HG02943 (cell line): ENCODE data around the gene STK36.

Experiments used
- ATAC-seq: cut with Tn5 transposase; IDR thresholded peaks from one replicate; pipeline ENCODE4 v1.9.1; 2021; ENCODE audit warnings: mild to moderate bottlenecking, low read depth, moderate library complexity; ENCODE audit not compliant: unreplicated experiment

STK36 gene

GRCh38 chr2:218713922-218714321, 42.0 kb downstream of the STK36 start:
- no peak for ATAC-seq

- ATAC-seq = no peak
Observed at GRCh38 chr2:218716070-218716469, 44.2 kb downstream of the STK36 start.

DNA sequence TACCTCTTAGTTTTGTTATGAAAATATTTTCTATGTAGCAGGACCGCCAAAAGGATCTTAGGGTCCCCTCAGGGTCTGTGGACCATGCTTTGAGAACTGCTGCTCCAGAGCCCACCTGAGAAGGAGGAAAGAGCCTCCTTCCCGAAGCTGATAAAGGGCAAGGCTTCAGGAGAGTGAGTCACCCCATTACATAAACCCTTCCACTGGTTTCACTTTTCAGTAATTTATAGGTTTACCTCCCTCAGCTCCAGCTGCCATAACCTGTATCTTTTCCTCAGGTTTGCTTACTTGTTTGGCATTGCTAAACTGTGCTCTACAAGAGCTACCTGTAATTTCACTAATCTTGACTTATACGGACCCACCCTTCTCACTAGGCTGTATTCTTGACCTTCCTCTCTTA, 45.4 kb downstream of the STK36 start:
- ATAC-seq = no peak

DNA sequence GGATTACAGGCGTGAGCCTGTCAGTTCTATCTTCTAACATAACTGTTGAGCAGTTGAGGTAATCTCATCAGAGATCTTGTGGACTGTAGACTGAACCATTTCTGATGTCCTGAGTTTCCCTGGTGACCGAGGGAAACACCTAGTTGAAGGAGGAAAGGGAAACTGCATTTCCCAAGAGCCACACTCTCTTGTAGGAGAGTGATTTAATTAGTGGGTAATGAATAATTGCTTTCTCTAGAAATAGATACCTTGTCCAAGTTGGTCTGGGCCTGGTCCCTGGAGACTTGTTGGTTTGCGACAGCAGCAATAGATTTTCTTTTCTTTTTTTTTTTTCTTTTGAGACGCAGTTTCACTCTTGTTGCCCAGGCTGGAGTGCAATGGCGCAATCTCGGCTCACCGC, 46.2 kb downstream of the STK36 start:
- no peak for ATAC-seq

GRCh38 chr2:218719457-218719856, 47.6 kb downstream of the STK36 start:
- no peak for ATAC-seq

- no peak for ATAC-seq
Observed at GRCh38 chr2:218720048-218721041, 48.5 kb downstream of the STK36 start.

- no peak for ATAC-seq
Observed at GRCh38 chr2:218721488-218721887, 49.6 kb downstream of the STK36 start.

- ATAC-seq = no peak
Observed at GRCh38 chr2:218721934-218722333, 50.0 kb downstream of the STK36 start.

DNA sequence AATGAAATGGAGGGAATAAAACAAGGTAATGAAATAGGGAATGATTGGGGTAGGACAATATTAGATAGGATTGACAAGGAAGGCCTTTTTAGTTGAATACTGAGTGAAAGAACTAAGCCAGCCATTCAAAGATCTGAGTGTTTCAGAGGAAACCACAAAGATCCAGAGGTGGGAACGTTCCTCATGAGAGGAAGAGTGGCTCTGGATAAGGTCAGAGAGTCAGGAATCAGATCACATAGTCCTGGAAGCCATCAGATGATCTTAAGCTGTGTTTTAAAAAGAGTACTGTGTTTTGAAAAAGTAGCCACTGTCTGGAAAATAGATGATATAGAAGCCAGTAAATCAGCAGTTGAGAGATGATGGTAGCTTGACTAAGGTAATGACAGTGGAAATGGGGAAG, 50.5 kb downstream of the STK36 start:
- ATAC-seq = no peak

- ATAC-seq = no peak
Observed at GRCh38 chr2:218722876-218723785, 51.2 kb downstream of the STK36 start.

DNA sequence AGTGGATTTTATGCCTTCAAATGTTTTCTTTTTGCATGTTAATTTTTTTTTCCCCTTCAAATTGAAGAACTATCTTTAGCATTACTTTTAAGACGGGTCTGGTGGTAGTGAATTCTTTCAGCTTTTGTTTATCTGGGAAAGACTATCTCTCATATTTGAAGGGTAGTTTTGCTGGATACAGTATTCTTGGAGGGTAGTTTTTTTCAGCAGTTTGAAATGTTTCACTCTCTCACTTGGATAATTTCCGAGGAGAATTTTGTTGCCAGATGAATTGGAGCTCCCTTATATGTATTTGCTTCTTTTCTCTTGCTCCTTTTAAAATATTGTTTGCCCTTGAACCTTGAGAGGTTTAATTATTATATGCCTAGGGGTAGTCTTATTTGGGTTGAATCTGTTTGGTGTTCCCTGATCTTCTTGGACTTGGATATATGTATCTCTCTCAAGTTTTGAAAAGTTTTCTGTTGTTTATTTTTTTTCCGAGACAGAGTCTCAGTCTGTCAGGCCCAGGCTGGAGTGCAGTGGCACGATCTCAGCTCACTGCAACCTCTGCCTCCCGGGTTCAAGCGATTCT, 54.2 kb downstream of the STK36 start:
- no peak for ATAC-seq

- ATAC-seq = no peak
Observed at GRCh38 chr2:218727502-218728165, 55.7 kb downstream of the STK36 start.

DNA sequence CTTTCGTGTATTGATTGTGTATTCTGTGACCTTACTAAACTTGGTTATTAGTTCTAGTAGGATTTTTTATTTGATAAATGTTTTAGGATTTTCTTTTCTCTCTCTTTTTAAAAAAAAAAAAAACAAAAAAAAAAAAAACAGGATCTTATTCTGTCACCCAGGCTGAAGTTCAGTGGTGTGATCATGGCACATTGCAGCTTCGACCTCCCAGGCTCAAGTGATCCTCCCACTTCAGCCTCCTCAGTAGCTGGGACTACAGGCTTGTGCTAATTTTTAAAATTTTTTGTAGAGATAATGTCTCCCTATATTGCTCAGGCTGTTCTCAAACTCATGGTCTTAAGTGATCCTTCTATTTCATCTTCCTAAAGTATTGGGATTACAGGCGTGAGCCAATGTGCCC, 57.8 kb downstream of the STK36 start:
- no peak for ATAC-seq

DNA sequence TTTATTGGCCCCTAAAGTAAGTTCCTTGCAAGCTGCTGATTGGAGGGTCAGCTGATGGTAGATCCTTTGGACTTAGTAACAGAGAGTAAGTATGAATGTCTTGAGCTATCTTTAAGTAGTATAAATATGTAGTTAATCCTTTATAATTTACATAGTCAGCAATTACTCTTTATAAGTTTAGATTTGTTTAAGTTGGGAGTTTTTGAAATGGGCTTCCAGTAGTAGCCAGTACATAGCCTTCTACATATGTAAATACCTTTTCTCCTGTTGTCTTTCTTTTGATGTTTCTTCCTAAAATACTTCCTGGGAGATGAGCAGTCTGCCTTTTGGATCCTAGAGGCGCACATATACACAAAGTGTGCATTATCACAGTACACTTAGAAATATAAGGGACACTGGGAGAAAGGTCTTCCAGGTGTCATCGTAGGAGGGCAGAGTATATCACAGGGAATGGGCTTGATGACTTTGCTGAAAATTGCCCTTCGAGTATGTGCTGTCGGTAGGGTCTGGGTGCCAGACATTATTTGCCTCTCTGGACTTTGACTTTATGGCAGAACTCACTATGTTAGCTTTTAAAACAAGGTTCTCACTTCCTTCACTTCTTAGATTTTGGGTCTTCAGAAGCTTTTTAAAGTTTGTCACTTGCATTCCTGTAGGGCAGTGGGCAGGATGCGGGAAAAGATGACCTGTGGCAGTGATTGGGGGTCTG, 60.3 kb downstream of the STK36 start:
- no peak for ATAC-seq

GRCh38 chr2:218732761-218733158, 60.9 kb downstream of the STK36 start:
- ATAC-seq = no peak

DNA sequence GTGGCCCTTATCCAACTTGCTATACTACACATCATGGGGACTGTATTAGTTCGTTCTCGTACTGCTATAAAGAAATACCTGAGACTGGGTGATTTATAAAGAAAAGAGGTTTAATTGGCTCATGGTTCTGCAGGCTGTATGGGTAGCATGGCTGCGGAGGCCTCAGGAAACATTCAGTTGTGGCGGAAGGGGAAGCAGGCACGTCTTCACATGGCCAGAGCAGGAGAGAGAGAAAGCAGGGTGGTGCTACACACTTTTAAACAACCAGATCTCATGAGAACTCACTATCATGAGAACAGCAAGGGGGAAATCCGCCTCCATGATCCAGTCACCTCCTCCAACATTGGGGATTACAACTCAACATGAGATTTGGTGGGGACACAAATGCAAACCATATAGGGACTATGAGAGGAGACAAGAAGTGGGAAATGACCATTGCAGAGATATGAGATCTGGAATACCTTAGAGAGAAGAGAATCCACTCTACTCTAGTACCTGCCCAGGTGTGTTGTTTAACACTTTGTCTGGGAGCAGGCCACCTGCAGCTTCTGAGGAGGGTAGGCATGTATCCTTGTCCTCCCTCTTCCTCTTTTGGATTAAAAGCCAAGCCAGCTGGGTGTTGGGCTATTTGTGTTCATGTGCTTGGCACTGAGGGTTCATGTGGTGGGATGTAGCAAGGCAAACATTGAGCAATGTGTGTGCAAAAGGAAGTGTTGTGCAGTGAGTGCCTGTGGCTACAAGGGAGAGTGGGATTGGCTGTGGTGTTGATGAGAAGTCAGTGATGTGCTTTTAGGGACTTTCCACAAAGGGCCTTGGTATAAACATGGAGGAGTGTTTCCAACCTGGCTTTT, 61.5 kb downstream of the STK36 start:
- ATAC-seq = no peak

GRCh38 chr2:218734190-218734975, 62.5 kb downstream of the STK36 start:
- no peak for ATAC-seq

- ATAC-seq = no peak
Observed at GRCh38 chr2:218736531-218736930, 64.6 kb downstream of the STK36 start.
